ENCODE results near the gene CLOCK.

The CLOCK gene

GRCh38 chr4:55381502-55381901, 165.2 kb downstream of the CLOCK start:
- DNase-seq (ENCODE audit: low read depth), result no peak

GRCh38 chr4:55380576-55380975, 166.1 kb downstream of the CLOCK start:
- no peak for DNase-seq (ENCODE audit: low read depth)

- no peak for DNase-seq (ENCODE audit: low read depth)
Measured at GRCh38 chr4:55378617-55379467, 167.9 kb downstream of the CLOCK start.

All from stimulated activated CD4-positive, alpha-beta T cell treated with anti-CD3 and anti-CD28 coated beads, Interleukin-2, amount 100 ng/mL, for 4 hours (primary cell).